ENCODE results near the gene XYLT1. TPM values are rescaled to one million over a fixed set of nuclear protein-coding genes. Genes with fewer than 3 reads are reported as not detected.

The XYLT1 gene
- total RNA-seq, 2 experiments from 2014 or later: 46.6 to 50.1 TPM

- Mint-ChIP-seq H3K27ac (no peak overlapping the region), H3K4me3 (no peak overlapping the region), H3K9me3 (no peaks in the 10 kb centered on the region), H3K4me1 (peaks cover 14% of the 10 kb centered on the region), H3K27me3 (no peaks in the 10 kb centered on the region), H3K36me3 (ENCODE audit: low read depth) (peaks cover 53% of the 10 kb centered on the region)
- CTCF ChIA-PET: no interaction called here
- peak; percentile 22 for DNase-seq
- POLR2A ChIA-PET: no interaction called here
Observed at GRCh38 chr16:17173281-17173680, 297.5 kb downstream of the XYLT1 start.

GRCh38 chr16:17171250-17172143 is 299.3 kb downstream of the XYLT1 start:
- peaks cover 17% of the 10 kb centered on the region for H3K4me1 Mint-ChIP-seq
- peaks cover 2% of the 10 kb centered on the region for H3K9me3 Mint-ChIP-seq
- peaks cover 49% of the 10 kb centered on the region for H3K36me3 Mint-ChIP-seq (ENCODE audit: low read depth)
- no peaks in the 10 kb centered on the region for H3K27me3 Mint-ChIP-seq
- H3K27ac Mint-ChIP-seq: no peak overlapping the region
- POLR2A ChIA-PET: no interaction called here
- DNase-seq: no peak
- no peak overlapping the region for H3K4me3 Mint-ChIP-seq
- CTCF ChIA-PET: no interaction called here

- CTCF ChIA-PET: no interaction called here
- H3K27me3 Mint-ChIP-seq: no peaks in the 10 kb centered on the region
- H3K9me3 Mint-ChIP-seq: peaks cover 2% of the 10 kb centered on the region
- no peak overlapping the region for H3K4me3 Mint-ChIP-seq
- peaks cover 17% of the 10 kb centered on the region for H3K4me1 Mint-ChIP-seq
- H3K36me3 Mint-ChIP-seq (ENCODE audit: low read depth): peaks cover 44% of the 10 kb centered on the region
- DNase-seq: no peak
- no peak overlapping the region for H3K27ac Mint-ChIP-seq
- POLR2A ChIA-PET: no interaction called here
Observed at GRCh38 chr16:17170435-17170834, 300.3 kb downstream of the XYLT1 start.

- peaks cover 36% of the 10 kb centered on the region for H3K36me3 Mint-ChIP-seq (ENCODE audit: low read depth)
- H3K4me1 Mint-ChIP-seq: peaks cover 6% of the 10 kb centered on the region
- DNase-seq: no peak
- peaks cover 2% of the 10 kb centered on the region for H3K9me3 Mint-ChIP-seq
- ChIA-PET CTCF (no interaction called here), POLR2A (no interaction called here)
- no peak overlapping the region for H3K27ac Mint-ChIP-seq
- no peak overlapping the region for H3K4me3 Mint-ChIP-seq
- H3K27me3 Mint-ChIP-seq: no peaks in the 10 kb centered on the region
Observed at GRCh38 chr16:17168181-17168580, 302.6 kb downstream of the XYLT1 start.

DNA sequence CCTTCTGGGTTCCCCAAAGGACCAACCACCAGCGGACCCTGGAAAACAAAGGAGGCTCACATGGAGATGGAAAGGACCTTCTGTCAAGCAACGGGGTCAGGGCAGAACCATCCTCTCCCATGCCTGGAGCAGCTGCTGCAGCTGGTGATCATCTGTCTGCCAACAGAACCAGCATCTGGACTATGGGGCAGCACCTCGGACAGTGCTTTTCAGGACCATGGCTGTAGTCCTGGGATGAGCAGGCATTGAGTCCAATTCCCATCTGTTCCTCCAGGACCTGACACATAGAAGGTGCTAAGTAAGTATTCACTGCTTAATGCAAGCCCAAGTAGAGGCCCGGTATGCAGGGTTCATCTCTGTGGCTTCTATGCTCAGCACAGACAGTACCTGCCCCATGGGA is 304.7 kb downstream of the XYLT1 start:
- POLR2A ChIA-PET: no interaction called here
- Mint-ChIP-seq H3K9me3 (peaks cover 2% of the 10 kb centered on the region), H3K27ac (no peak overlapping the region), H3K36me3 (ENCODE audit: low read depth) (peaks cover 24% of the 10 kb centered on the region), H3K4me1 (peaks cover 2% of the 10 kb centered on the region), H3K4me3 (no peak overlapping the region), H3K27me3 (no peaks in the 10 kb centered on the region)
- CTCF ChIA-PET: no interaction called here
- no peak for DNase-seq

GRCh38 chr16:17162560-17162959 is 308.2 kb downstream of the XYLT1 start:
- Mint-ChIP-seq H3K27me3 (no peaks in the 10 kb centered on the region), H3K4me1 (no peaks in the 10 kb centered on the region), H3K9me3 (no peaks in the 10 kb centered on the region), H3K27ac (no peak overlapping the region), H3K36me3 (ENCODE audit: low read depth) (peaks cover 16% of the 10 kb centered on the region), H3K4me3 (no peak overlapping the region)
- CTCF ChIA-PET: interaction anchor here (0.6 kb wide), 1 partner anchor 567 kb away, joined by 3 read pairs; no protein-coding TSS in a partner anchor
- DNase-seq: no peak
- POLR2A ChIA-PET: no interaction called here

- Mint-ChIP-seq H3K27ac (no peak overlapping the region), H3K4me3 (no peak overlapping the region), H3K4me1 (no peaks in the 10 kb centered on the region), H3K36me3 (ENCODE audit: low read depth) (peaks cover 19% of the 10 kb centered on the region), H3K27me3 (no peaks in the 10 kb centered on the region), H3K9me3 (no peaks in the 10 kb centered on the region)
- POLR2A ChIA-PET: no interaction called here
- no peak for DNase-seq
- CTCF ChIA-PET: no interaction called here
Observed at GRCh38 chr16:17160920-17161431, 309.8 kb downstream of the XYLT1 start.

GRCh38 chr16:17160285-17160853 is 310.4 kb downstream of the XYLT1 start:
- peaks cover 19% of the 10 kb centered on the region for H3K36me3 Mint-ChIP-seq (ENCODE audit: low read depth)
- H3K4me3 Mint-ChIP-seq: no peak overlapping the region
- H3K27me3 Mint-ChIP-seq: no peaks in the 10 kb centered on the region
- DNase-seq: no peak
- no peak overlapping the region for H3K27ac Mint-ChIP-seq
- ChIA-PET CTCF (no interaction called here), POLR2A (no interaction called here)
- no peaks in the 10 kb centered on the region for H3K4me1 Mint-ChIP-seq
- no peaks in the 10 kb centered on the region for H3K9me3 Mint-ChIP-seq

GRCh38 chr16:17159617-17160016 is 311.1 kb downstream of the XYLT1 start:
- no peak for DNase-seq
- ChIA-PET CTCF (no interaction called here), POLR2A (no interaction called here)
- no peaks in the 10 kb centered on the region for H3K4me1 Mint-ChIP-seq
- H3K4me3 Mint-ChIP-seq: no peak overlapping the region
- no peaks in the 10 kb centered on the region for H3K9me3 Mint-ChIP-seq
- no peak overlapping the region for H3K27ac Mint-ChIP-seq
- H3K27me3 Mint-ChIP-seq: no peaks in the 10 kb centered on the region
- H3K36me3 Mint-ChIP-seq (ENCODE audit: low read depth): peaks cover 19% of the 10 kb centered on the region

DNA sequence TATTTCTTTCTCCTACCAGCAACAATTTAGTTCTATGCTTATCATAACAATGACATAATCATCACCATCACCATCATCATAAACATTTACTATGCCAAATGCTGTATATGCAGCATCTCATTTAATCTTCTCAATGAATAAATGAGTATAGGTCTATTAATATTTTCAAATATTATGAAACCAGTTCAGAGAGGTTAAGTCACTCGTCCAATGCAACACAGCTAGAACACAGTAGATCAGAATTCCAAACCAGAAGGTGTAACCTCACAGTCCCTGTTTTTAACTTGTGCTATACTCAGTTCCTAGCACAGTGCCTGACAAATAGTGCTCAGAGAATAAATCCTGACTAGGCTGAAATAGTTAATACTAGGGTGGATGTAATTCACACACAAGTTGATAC is 314.8 kb downstream of the XYLT1 start:
- Mint-ChIP-seq H3K36me3 (ENCODE audit: low read depth) (peaks cover 13% of the 10 kb centered on the region), H3K4me1 (no peaks in the 10 kb centered on the region), H3K27me3 (no peaks in the 10 kb centered on the region), H3K4me3 (no peak overlapping the region), H3K27ac (no peak overlapping the region), H3K9me3 (no peaks in the 10 kb centered on the region)
- CTCF ChIA-PET: interaction anchor here (0.7 kb wide), 1 partner anchor 1363 kb away, joined by 3 read pairs; no protein-coding TSS in a partner anchor
- no peak for DNase-seq
- POLR2A ChIA-PET: no interaction called here

- Mint-ChIP-seq H3K27ac (no peak overlapping the region), H3K4me1 (no peaks in the 10 kb centered on the region), H3K4me3 (no peak overlapping the region), H3K36me3 (ENCODE audit: low read depth) (peaks cover 13% of the 10 kb centered on the region), H3K9me3 (no peaks in the 10 kb centered on the region), H3K27me3 (no peaks in the 10 kb centered on the region)
- DNase-seq: no peak
- ChIA-PET CTCF (interaction anchor here (0.6 to 0.7 kb wide), 2 partner anchors 163 to 1362 kb away, joined by 3 read pairs; no protein-coding TSS in a partner anchor), POLR2A (no interaction called here)
Observed at GRCh38 chr16:17155485-17155884, 315.3 kb downstream of the XYLT1 start.

- CTCF ChIA-PET: interaction anchor here (0.6 kb wide), 1 partner anchor 164 kb away, joined by 3 read pairs; no protein-coding TSS in a partner anchor
Observed at GRCh38 chr16:17154981-17155380, 315.8 kb downstream of the XYLT1 start.

DNA sequence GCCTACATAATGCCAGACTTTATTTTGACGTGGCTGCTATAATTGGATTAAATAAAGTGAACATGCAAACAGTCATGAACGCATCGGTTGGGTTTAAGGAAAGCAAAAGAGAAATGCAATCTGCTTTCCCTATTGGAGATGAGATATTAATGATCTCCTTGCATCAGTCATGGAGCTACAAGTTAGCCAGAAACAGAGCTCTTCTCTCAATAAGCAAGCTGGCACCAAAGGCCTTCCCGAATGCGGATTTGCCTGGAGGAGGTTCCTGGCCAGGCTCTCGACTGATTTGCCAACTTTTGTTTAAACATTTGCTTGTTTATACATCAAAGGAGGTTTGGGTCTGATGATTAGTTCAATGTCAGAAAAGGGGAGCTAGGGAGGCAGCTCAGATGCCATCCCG is 318.4 kb downstream of the XYLT1 start:
- Mint-ChIP-seq H3K9me3 (no peaks in the 10 kb centered on the region), H3K4me1 (no peaks in the 10 kb centered on the region), H3K27ac (no peak overlapping the region), H3K36me3 (ENCODE audit: low read depth) (peaks cover 7% of the 10 kb centered on the region), H3K27me3 (no peaks in the 10 kb centered on the region), H3K4me3 (no peak overlapping the region)
- ChIA-PET CTCF (no interaction called here), POLR2A (no interaction called here)
- DNase-seq: no peak

More at GRCh38 chr16:17154981-17155380, 315.8 kb downstream of the XYLT1 start:
- Mint-ChIP-seq H3K4me3 (no peak overlapping the region), H3K9me3 (no peaks in the 10 kb centered on the region), H3K36me3 (ENCODE audit: low read depth) (peaks cover 15% of the 10 kb centered on the region), H3K27ac (no peak overlapping the region), H3K27me3 (no peaks in the 10 kb centered on the region), H3K4me1 (no peaks in the 10 kb centered on the region)
- POLR2A ChIA-PET: no interaction called here
- no peak for DNase-seq

Measured in activated CD4-positive, alpha-beta T cell treated with anti-CD3 and anti-CD28 coated beads, Interleukin-2, amount 10 ng/mL, durations not matched to agents 7 days and 5 days (primary cell).